Sigmoid colon (tissue), 4 donors: ENCODE measurements around the gene ACYP2.

ENCODE experiments used
- POLR2A ChIP-seq, 2 donors: fragments of 450-650 bp; IDR thresholded peaks; one replicate each; pipeline ENCODE4 v1.6.1; 2016; ENCODE audit warnings: antibody characterized with exemption in 2 of 2, mild to moderate bottlenecking in 2 of 2, moderate library complexity in 2 of 2
- POLR2AphosphoS5 ChIP-seq, 4 donors: sonication (generic); formaldehyde crosslinking; IDR thresholded peaks; one replicate each; pipeline ENCODE4 v1.6.1; 2017; ENCODE audit warnings: antibody characterized with exemption in 4 of 4
- TF ChIP-seq, protein P1 (sequence below), 4 experiments: fragments of 450-650 bp in 3 of 4; fragments of 200-600 bp in 1 of 4; IDR thresholded peaks; one replicate each; pipeline ENCODE4 v1.5.1; 2016 to 2019; ENCODE audit warnings: antibody characterized with exemption in 4 of 4, mild to moderate bottlenecking in 3 of 4, moderate library complexity in 2 of 4

DNA sequence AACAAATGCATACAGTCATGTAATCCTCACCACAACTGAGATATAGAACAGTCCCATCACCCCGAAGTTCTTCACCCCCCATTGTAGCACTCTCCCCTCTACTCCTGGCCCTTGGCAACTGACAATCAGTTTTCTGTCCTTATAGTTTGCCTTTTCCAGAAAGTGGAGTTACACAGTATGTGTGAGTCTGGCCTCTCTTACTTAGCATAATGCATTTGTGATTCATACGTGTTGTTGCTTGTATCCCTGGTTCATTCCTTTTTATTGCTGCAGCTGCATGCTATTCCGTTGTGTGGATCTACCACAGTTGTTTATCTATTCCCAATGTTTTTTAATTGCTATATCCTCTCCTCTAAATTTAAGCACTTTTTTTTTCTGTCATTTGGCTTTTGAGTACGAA, 17.6 kb downstream of the ACYP2 start:
- TF ChIP-seq, protein P1, sequence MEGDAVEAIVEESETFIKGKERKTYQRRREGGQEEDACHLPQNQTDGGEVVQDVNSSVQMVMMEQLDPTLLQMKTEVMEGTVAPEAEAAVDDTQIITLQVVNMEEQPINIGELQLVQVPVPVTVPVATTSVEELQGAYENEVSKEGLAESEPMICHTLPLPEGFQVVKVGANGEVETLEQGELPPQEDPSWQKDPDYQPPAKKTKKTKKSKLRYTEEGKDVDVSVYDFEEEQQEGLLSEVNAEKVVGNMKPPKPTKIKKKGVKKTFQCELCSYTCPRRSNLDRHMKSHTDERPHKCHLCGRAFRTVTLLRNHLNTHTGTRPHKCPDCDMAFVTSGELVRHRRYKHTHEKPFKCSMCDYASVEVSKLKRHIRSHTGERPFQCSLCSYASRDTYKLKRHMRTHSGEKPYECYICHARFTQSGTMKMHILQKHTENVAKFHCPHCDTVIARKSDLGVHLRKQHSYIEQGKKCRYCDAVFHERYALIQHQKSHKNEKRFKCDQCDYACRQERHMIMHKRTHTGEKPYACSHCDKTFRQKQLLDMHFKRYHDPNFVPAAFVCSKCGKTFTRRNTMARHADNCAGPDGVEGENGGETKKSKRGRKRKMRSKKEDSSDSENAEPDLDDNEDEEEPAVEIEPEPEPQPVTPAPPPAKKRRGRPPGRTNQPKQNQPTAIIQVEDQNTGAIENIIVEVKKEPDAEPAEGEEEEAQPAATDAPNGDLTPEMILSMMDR (IDR thresholded peaks at IDR 0.05), result no peak
- TF ChIP-seq POLR2AphosphoS5 (IDR thresholded peaks at IDR 0.05) (no peak), POLR2A (IDR thresholded peaks at IDR 0.05) (no peak)
